GM18499 (cell line): ENCODE data around the gene SETD9.

Experiments used
- ATAC-seq: cut with Tn5 transposase; IDR thresholded peaks from one replicate; pipeline ENCODE4 v1.9.1; 2021; ENCODE audit warnings: moderate number of reproducible peaks; ENCODE audit not compliant: insufficient read depth, unreplicated experiment

The SETD9 gene, protein sequence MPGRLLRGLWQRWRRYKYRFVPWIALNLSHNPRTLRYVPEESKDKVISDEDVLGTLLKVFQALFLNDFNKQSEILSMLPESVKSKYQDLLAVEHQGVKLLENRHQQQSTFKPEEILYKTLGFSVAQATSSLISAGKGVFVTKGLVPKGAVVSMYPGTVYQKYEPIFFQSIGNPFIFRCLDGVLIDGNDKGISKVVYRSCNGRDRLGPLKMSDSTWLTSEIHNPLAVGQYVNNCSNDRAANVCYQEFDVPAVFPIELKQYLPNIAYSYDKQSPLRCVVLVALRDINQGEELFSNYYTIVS

DNA sequence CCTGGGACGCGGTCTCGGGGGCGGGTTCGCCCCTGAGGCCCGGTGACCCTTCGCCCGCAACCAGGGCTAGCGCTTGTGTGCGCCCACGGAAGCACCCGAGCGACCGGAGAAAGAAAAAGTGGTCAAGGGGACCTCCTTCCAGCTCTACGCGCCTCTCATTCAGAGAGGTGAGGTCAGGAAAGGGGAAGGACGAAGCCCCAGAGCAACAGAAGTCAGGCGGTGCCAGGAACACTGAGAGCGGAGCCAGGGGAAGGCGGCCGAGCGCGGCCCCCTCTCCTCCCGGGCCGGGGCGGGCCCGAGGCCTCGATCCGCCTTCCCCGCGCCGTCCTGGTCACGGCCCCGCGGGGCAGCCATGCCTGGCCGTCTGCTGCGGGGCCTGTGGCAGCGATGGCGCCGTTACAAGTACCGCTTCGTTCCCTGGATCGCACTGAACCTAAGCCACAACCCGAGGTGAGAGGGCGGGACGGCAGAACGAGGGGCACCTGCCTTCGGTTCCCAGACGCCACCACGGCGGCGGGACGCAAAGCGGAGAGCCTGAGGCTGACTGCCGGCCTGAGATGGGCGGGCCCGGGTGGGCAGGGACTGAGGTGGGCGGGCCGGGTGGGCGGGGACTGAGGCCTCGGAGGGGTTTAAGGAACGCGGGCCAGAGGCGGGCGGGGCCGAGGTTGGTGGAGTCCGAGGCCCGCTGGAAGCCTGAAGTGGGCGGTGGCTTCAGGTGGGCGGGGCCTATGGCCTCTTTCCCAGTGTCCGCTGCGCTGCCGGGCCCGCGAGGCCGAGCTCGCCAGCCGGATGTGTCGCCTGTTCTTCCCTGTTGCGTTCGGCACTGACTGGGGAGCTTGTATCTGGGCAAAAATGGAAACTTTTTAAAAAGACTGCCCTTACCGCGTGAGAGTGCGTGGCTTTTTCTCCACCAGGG lies at the start of gene SETD9:
Gene SETD9, plus strand, starts transcription at position 303 of the 916 bp plus-strand sequence. Its CDS starts 50 bp downstream, at position 353.
- peak; percentile 69 for ATAC-seq

DNA sequence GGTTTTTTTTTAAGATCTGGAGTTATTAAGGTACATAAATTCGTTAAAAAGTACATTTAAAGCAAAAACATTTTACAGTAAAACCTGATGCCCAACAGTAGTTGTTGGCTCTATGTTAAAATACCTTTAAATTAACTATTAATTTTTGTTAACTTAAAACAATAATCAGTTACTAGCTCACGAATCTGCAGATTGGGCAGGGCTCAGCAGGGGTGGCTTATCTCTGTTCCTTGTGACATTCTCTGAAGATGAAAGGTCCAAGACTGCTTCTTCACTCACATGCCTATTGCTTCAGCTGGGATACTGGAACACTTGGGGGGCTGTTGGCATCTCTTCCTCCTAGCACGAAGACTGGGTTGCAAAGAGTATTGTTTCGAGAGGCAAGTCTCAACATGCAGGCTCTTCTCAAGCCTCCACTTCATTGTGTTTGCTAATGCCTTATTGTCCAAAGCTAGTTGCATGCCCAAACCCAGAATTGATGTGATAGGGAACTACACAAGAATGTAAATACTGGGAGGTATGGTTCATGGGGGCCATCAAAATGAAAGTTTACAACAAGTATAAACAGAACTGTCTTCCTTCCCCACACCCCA lies 47.4 kb upstream of the SETD9 start:
- no peak for ATAC-seq

DNA sequence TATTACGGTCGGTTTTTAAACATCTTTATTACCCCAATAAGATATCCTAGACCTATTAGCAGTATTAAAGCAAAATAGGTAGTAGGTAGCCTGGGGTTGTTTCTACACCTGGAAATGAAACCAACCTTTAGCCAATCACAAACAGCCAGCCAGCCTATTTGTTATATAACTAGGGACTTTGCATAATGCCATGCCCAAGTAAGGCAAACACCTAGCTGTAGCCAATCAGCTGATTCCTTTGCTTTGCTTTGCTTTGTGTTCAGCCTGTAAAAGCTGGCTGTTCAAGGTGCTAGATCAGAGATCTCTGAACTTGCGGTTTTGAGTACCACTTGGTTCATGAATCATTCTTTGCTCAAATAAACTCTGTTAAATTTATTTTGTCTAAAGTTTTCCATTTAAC lies 46.5 kb upstream of the SETD9 start:
- ATAC-seq: no peak

DNA sequence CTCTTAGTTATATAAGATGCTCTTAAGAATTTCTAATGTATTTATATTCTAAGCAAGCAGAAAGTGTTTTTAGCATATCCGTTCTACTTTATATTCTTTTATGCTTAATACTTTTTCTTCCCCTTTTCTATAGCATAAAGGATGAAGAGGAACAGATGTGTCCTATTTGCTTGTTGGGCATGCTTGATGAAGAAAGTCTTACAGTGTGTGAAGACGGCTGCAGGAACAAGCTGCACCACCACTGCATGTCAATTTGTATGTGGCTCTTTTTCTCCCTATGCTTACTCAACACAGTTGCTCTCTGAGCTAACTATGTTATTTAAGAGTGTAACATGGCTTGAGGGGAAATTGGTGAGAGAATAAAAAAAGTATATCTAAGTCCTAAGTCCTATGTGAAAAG lies 37.6 kb upstream of the SETD9 start:
- no peak for ATAC-seq

DNA sequence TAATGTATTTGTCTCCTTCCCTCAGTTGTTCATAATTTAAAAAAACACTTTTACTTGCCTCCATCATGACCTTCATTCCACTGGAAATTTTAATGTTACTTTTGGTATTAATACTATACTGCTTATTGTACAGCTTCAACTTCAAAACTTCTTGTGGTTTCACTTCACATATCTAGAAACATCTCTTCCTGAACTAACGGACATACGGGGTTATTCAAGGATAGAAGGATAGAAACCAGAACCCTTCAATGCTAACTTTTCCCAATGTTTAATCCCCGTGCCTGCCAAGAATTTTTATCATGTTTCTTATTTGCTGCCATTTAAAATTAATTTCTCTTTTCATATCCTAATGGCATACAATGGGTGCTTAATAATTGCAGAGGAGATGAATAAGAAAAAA lies 36.3 kb upstream of the SETD9 start:
- no peak for ATAC-seq

DNA sequence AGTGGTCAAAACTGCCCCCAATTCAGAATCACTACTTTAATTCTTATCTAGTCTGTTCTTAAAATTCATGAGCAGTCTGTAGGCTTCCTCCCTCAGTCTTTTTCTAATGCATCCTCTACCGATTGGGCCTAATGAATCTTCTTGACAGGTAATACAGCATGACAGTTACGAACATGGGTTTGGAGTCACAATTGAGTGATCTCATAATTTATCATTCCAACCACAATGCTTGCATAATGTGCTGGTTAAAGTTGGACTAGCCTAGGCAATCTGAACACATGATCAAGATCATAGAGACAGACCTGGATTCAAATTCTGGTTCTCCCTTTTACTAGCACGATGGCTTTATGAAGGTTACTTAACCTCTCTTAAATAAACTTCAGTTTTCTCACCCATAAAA lies 33.1 kb upstream of the SETD9 start:
- ATAC-seq: no peak

DNA sequence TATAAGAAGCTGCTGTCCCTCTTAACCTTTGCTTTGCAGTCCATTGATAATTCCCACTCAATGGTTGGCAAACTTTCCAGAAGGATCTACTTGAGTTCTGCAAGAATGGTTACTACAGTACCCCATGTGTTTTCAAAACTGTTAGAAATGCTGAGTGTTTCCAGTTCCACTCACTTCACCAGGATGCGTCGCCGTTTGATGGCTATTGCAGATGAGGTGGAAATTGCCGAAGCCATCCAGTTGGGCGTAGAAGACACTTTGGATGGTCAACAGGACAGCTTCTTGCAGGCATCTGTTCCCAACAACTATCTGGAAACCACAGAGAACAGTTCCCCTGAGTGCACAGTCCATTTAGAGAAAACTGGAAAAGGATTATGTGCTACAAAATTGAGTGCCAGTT lies 27.8 kb upstream of the SETD9 start:
- no peak for ATAC-seq

DNA sequence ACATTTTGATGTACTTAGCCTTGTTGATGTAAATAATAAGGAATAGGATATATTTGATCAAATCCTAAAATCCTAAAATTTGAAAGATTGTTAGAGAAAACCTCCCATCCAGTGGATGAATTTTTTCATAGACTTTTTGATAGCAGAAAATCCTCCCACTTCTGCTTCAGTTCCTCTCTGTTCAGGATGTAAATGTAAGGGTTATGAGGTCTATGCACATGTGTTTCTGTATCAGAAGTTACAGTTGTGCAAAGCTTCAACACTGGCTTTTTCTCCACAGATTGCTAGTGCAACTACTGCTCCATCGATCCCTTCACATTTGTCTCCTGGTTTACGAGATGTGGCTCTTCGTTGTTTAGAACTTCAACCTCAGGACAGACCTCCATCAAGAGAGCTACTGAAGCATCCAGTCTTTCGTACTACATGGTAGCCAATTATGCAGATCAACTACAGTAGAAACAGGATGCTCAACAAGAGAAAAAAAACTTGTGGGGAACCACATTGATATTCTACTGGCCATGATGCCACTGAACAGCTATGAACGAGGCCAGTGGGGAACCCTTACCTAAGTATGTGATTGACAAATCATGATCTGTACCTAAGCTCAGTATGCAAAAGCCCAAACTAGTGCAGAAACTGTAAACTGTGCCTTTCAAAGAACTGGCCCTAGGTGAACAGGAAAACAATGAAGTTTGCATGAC lies 16.0 kb upstream of the SETD9 start:
- ATAC-seq: no peak

DNA sequence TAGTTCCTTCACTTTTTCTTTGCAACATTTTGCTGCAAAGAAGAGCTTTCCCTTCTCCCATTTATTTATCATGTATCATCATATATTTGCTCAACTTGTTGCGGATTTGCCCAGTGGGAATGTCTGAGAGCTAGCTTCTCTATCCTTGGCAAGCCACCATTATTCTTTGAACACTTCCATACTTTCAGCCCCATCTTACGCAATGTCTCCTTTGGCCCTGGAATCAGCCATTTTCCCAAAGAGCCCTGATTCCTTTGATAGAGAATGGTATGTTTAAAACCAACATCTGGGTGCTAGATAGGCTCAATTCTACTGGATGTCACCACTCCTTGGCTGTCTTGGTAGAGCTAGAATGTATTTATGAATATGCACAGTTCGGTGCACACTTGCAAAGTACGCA lies 12.6 kb upstream of the SETD9 start:
- ATAC-seq: no peak

DNA sequence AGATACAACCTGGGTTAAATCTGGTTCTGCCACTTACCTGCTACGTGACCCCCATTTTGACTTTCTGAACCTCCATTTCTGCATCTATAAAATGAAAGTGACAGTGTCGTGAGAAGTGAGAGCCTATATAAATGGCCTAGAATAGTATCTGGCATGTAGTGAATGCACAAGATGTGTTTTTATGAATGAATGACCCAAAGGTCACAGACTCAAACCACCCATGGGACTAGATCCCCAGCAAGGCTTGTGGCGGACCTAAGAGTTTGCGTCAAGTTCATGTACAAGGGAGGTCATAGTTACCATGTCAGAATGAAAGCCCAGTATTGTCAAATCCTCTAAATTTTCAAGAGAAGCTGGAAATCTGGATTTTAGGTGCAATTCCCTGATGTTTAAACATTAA lies 11.2 kb upstream of the SETD9 start:
- ATAC-seq: no peak

DNA sequence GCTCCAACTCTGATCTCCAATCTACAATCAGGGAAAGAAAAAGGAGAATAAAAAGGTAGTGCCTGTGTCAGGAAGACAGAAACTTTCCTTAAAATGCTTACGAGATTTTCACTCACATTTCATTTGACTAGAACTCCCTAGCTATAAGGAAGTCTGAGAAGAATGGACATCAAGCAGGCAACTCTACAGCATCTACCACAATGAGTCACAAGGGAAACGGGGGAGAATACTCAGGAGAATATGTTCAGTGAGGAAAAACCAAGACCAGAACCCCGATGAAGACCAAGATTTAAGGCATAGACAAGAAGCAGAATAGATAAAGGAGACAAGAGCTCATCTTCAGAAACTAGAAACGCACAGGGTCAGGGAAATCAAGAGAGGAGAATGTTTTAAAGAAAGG lies 9.0 kb upstream of the SETD9 start:
- no peak for ATAC-seq

DNA sequence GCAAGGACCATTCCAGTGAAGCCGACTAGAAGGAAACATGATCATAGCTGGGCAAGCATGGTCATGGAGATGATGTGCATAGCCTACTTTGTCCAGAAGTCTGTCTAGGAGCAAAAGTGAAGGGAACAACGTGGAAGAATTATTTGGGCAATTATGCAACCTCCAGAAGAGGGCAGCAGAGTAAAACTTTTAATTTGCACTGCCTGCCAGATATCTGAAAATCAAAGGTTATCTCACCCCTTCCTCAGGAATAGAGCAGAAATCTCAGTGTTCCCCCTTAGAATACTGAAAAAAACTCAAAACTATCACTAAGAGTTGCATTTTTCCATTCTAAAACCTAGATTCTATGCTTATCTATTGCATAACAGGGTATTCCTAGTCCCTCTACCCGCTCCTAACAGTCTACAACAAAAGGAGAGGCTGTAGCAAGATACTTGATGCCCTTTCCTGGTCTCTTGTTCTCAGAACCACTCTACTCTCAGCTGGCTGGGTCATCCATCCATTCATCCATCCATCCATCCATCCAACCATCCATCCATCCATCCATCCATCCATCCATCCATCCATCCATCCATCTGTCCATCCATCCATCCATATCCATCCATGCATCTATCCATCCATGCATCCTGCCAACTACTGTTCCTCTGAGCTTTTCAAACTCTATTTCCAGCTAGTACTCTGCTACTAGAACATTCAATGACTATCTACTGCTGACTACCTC lies 8.4 kb upstream of the SETD9 start:
- ATAC-seq: no peak

DNA sequence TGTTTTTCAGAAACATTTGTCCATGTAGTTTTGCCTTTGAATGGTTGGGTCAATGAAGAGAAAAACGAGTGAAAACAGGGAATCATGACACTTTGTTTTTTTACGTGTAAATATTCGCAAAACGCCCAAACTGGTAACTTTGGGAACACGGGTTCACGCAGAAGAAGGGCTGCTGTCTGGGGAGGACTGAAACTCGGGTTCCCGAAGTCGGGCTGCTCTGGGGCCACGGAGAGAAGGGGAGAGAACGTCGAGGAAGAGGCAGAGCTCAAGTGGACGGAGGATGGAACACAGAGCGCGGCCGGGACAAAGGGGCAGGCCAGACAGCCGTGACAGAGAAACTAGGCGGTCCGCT lies 478 bp upstream of the SETD9 start:
- ATAC-seq: no peak

DNA sequence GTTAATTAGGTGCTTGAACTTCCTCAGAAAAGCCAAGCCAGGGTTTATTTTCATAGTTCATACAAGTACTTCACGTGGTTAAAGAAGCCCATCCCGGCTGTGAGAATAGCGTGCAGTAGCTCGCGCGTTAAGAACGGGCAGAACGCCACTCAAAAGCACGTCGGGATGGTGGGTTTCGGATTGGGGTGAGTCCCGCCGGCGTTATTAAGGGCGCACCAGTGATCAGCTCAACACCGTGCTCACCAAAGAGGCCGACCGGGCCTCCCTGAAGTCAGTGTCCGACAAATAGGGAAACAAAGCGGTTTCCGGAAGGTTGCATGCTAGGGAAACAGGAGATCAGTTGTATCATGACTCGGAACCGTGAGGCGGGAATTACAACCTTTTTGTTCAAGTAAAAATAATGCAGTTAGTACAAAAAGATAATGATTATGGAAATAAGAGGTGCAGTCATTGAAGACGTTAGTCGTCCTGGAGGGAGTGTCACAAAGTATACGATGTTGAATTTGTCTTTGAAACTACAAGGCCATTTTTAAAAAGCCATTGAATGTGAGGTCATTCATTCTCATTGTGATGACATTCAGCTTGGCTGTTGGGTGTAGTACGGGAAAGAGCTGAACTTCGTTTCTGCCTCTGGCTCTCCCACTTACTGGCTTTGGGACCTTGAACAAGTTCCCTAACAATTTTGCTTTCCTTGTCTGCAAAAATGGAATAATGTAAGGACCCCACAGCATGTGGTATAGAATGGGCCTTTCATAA lies 992 bp downstream of the SETD9 start:
- peak; percentile 13 for ATAC-seq

DNA sequence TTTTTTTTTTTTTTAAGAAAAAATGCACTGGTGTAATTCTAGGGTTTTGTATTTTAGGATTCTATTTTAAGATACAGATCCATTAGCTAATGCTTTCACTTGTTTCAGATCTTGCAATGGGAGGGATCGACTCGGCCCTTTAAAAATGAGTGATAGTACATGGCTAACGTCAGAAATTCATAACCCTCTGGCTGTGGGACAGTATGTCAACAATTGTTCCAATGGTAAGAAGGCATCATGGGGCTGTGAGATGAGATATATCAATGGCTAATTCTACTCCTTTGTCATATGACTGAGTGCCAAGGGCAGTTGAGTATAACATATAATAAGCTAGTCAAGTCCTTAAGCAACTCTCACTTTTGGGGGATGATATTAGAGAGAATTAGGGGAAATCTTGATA lies 4.4 kb downstream of the SETD9 start:
- ATAC-seq: no peak

DNA sequence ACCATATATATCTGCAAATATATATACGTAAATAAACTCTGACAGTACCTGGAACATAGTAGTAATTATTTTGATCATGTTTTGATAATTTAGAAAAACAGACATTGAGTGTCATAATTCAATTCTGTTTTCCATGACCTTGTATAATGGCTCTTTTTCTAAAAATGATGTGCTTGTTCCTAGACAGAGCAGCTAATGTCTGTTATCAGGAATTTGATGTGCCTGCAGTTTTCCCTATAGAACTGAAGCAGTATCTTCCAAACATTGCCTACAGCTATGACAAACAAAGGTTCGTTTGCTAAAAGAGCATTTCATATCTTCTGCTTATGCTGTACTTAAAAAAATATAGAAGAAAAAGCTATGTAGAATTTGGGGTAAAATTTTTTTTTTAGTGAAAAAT lies 5.3 kb downstream of the SETD9 start:
- no peak for ATAC-seq

DNA sequence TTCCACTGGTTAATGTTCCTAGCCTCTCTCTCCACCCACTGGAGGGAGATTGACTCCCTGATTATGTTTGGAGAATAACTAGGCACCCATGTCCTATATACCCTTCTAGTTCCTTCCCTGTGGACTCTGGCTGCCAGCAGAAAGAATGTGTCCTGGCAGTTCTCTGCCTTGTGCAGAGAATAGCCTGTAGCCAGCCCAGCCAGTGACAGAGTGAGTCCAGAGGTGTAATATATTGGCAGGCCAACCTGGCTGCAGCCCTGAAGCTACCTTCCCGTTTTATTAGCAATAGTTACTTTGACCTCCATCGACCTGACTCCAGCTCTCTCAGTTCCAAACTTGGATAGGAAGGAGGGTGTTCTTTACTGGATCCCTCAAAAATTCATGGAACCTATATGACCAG lies 8.1 kb downstream of the SETD9 start:
- ATAC-seq: no peak

DNA sequence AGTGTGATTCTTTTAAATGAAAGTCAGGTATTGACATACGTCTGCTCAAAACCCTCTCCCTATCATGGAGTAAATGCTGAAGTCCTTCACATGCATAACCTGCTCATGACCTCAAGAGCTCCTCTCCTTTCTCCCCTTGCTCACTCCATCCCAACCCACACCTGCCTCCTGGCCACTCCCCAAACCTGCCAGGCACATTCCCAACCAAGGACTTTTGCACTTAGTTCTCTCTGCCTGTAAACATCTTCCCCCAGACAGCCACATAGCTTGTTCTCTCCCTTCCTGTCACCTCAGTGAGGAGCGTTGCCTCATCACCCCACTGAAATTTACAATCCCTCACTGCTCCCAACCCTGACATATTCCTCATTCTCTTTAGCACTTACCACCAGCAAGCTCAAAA lies 8.7 kb downstream of the SETD9 start:
- no peak for ATAC-seq

DNA sequence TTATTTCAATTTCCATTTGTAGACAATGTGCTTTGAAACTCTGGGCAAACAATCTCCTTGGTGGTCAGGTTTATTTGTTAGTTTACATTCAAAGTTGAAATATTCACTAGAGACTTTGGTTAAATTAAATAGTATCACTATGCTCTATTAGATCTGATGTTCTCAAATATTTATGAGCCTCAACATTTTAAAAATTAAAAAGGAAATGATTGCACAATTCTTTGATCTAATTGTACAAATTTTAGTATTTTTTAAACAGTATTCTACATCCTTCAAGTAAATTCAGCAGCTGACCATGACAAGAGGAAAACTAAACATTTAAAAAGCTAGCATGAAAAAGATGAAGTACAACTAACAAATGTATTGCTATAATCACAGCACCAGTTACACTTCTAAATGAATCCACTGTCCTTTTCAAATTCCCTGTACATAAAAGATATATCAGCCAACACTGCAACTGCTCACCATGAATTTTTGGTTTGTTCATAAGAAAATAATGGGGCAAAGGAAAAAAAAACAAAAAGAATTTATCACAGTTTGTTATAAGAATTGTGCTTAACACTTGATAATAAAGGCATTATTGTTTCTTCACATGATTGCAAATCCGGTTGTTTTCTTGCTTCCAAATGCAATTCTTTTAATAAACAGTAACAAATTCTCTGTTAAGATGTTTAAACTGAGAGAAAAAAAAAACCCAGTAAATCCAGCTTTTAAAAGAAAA lies 10.7 kb downstream of the SETD9 start:
- ATAC-seq: no peak
